Endodermal cell (in vitro differentiated cells): ENCODE measurements around the gene HOXC11. TPM values are rescaled to one million over a fixed set of nuclear protein-coding genes. Genes with fewer than 3 reads are reported as not detected.

Source experiments
- DNase-seq: peaks from one replicate; pipeline ENCODE4 v3.0.0-alpha.2; 2017
- H3K27ac ChIP-seq: 2 replicates; pipeline ENCODE4 v1.5.1; 2013; ENCODE audit warnings: mild to moderate bottlenecking, low read depth, low read length, moderate library complexity
- H3K27me3 ChIP-seq: 2 replicates; pipeline ENCODE4 v1.6.1; 2013; ENCODE audit warnings: mild to moderate bottlenecking, low read length, moderate library complexity; ENCODE audit not compliant: insufficient read depth, control insufficient read depth, poor library complexity, severe bottlenecking
- H3K36me3 ChIP-seq: 2 replicates; pipeline ENCODE4 v1.7.0; 2013; ENCODE audit warnings: mild to moderate bottlenecking, low read length, moderate library complexity; ENCODE audit not compliant: control insufficient read depth, insufficient read depth
- H3K4me1 ChIP-seq: one replicate; pipeline ENCODE4 v1.7.0; 2013; ENCODE audit warnings: low read length; ENCODE audit not compliant: control insufficient read depth, insufficient read depth
- H3K4me3 ChIP-seq: 2 replicates; pipeline ENCODE4 v1.5.1; 2013; ENCODE audit warnings: mild to moderate bottlenecking, low read length, moderate library complexity
- H3K9ac ChIP-seq: 2 replicates; pipeline ENCODE4 v1.6.1; 2013; ENCODE audit warnings: mild to moderate bottlenecking, low read length, moderate library complexity; ENCODE audit not compliant: poor library complexity, severe bottlenecking; ENCODE audit errors: extremely low read depth
- H3K9me3 ChIP-seq: 2 replicates; pipeline ENCODE4 v1.6.1; 2013; ENCODE audit warnings: mild to moderate bottlenecking, low read length, moderate library complexity; ENCODE audit not compliant: control insufficient read depth
- H3K27ac Mint-ChIP-seq: 2 replicates; pipeline ENCODE4 v1.8.0; 2020; ENCODE audit warnings: mixed read lengths
- H3K27me3 Mint-ChIP-seq: 2 replicates; pipeline ENCODE4 v1.8.0; 2021; ENCODE audit warnings: mild to moderate bottlenecking, mixed read lengths; ENCODE audit not compliant: insufficient read depth
- H3K36me3 Mint-ChIP-seq: 2 replicates; pipeline ENCODE4 v1.8.0; 2020; ENCODE audit warnings: low read depth, mixed read lengths
- H3K4me1 Mint-ChIP-seq: 2 replicates; pipeline ENCODE4 v1.8.0; 2020; ENCODE audit warnings: mixed read lengths
- H3K4me3 Mint-ChIP-seq: 2 replicates; pipeline ENCODE4 v1.8.0; 2020; ENCODE audit warnings: mild to moderate bottlenecking, moderate library complexity, mixed read lengths
- H3K9me3 Mint-ChIP-seq: 2 replicates; pipeline ENCODE4 v1.8.0; 2020; ENCODE audit warnings: mild to moderate bottlenecking, mixed read lengths
- WGBS, 2 experiments: methylation state at CpG; one replicate each; pipeline versions ENCODE4 v1.1.5 to v1.1.7; 2013; ENCODE audit warnings: missing lambda C conversion rate in 2 of 2, mixed read lengths in 1 of 2; ENCODE audit not compliant: insufficient coverage in 1 of 2, insufficient read length in 1 of 2; 5-methylcytosine and 5-hydroxymethylcytosine counted together
- total RNA-seq, 2 donors: library from RNA; stranded (reverse); fragmentation: NEBNext Ultra II Directional in 1 of 2; extraction: Animal tissue kit (Norgen Biotek cat#: 25700) in 1 of 2; gene quantifications; 2 replicates in 1 of 2; 3 replicates in 1 of 2; pipeline ENCODE4 v1.2.1, GENCODE V29; 2021
- TF ChIP-seq, protein P1 (sequence below): fragments of 200-600 bp; sonication (generic); conservative IDR thresholded peaks from 2 replicates; pipeline ENCODE4 v1.5.0; 2021; ENCODE audit warnings: antibody characterized with exemption, mild to moderate bottlenecking

Gene HOXC11
- total RNA-seq, 2 donors from 2014 or later, result not detected

- Histone ChIP-seq H3K27me3 (peaks cover 99% of the 10 kb centered on the region), H3K27ac (no peak overlapping the region), H3K4me3 (no peak overlapping the region), H3K36me3 (no peaks in the 10 kb centered on the region), H3K9ac (no peak overlapping the region), H3K4me1 (no peaks in the 10 kb centered on the region), H3K9me3 (no peaks in the 10 kb centered on the region)
- Mint-ChIP-seq H3K4me1 (peaks cover 3% of the 10 kb centered on the region), H3K9me3 (no peaks in the 10 kb centered on the region), H3K27ac (no peak overlapping the region), H3K4me3 (no peak overlapping the region), H3K27me3 (peaks cover 99% of the 10 kb centered on the region), H3K36me3 (no peaks in the 10 kb centered on the region)
- DNase-seq, result no peak
- WGBS, 2 experiments, result 41 to 48% methylated on average over 15 to 20 of the region's 20 CpGs
- TF ChIP-seq, protein P1, sequence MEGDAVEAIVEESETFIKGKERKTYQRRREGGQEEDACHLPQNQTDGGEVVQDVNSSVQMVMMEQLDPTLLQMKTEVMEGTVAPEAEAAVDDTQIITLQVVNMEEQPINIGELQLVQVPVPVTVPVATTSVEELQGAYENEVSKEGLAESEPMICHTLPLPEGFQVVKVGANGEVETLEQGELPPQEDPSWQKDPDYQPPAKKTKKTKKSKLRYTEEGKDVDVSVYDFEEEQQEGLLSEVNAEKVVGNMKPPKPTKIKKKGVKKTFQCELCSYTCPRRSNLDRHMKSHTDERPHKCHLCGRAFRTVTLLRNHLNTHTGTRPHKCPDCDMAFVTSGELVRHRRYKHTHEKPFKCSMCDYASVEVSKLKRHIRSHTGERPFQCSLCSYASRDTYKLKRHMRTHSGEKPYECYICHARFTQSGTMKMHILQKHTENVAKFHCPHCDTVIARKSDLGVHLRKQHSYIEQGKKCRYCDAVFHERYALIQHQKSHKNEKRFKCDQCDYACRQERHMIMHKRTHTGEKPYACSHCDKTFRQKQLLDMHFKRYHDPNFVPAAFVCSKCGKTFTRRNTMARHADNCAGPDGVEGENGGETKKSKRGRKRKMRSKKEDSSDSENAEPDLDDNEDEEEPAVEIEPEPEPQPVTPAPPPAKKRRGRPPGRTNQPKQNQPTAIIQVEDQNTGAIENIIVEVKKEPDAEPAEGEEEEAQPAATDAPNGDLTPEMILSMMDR, result no peak
These were observed 31.3 kb downstream of the HOXC11 start for GRCh38 chr12:54004063-54004840.

- no peak overlapping the region for H3K27ac Mint-ChIP-seq
- peaks cover 3% of the 10 kb centered on the region for H3K4me1 Mint-ChIP-seq
- no peak overlapping the region for H3K4me3 Mint-ChIP-seq
- Histone ChIP-seq H3K27ac (no peak overlapping the region), H3K4me3 (no peak overlapping the region), H3K4me1 (no peaks in the 10 kb centered on the region), H3K9me3 (no peaks in the 10 kb centered on the region), H3K9ac (no peak overlapping the region), H3K36me3 (no peaks in the 10 kb centered on the region), H3K27me3 (peaks cover 99% of the 10 kb centered on the region)
- DNase-seq, result peak; percentile 81
- TF ChIP-seq, protein P1, result no peak
- peaks cover 99% of the 10 kb centered on the region for H3K27me3 Mint-ChIP-seq
- no peaks in the 10 kb centered on the region for H3K9me3 Mint-ChIP-seq
- no peaks in the 10 kb centered on the region for H3K36me3 Mint-ChIP-seq
- 16 to 53% methylated on average over 5 to 30 of the region's 31 CpGs for WGBS, 2 experiments
These were observed 32.1 kb downstream of the HOXC11 start for GRCh38 chr12:54004841-54005530.

DNA sequence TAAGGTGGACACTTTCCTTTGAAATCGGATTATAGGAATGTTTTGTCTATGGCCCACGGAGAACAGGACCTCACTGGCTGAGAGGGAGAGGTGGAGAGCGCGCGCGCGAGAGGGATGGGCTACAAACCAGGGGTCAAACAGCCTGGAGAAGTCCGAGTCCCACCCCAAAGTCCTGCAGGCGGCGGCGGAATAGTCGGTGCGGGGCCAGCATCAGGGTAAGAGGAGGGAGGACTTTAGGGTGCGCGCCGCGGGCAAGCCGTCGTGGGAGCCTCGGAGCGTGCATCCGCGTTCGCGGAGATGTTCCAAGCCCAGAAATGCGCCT lies 32.6 kb downstream of the HOXC11 start:
- Mint-ChIP-seq H3K27ac (no peak overlapping the region), H3K4me3 (no peak overlapping the region), H3K4me1 (peaks cover 3% of the 10 kb centered on the region), H3K27me3 (peaks cover 99% of the 10 kb centered on the region), H3K36me3 (no peaks in the 10 kb centered on the region), H3K9me3 (no peaks in the 10 kb centered on the region)
- no peak overlapping the region for H3K4me3 ChIP-seq
- no peak overlapping the region for H3K27ac ChIP-seq
- no peaks in the 10 kb centered on the region for H3K4me1 ChIP-seq
- no peak overlapping the region for H3K9ac ChIP-seq
- DNase-seq, result peak; percentile 73
- WGBS, 2 experiments, result 7 to 11% methylated on average over 19 to 26 of the region's 26 CpGs
- H3K36me3 ChIP-seq, result no peaks in the 10 kb centered on the region
- no peaks in the 10 kb centered on the region for H3K9me3 ChIP-seq
- TF ChIP-seq, protein P1, result no peak
- peaks cover 99% of the 10 kb centered on the region for H3K27me3 ChIP-seq
